ENCODE data around the gene MNX1. TPM values are rescaled to one million over a fixed set of nuclear protein-coding genes. Genes with fewer than 3 reads are reported as not detected.

The MNX1 gene
- total RNA-seq, 1 experiment from 2014 or later: 0.28 TPM

GRCh38 chr7:156962897-156963296 lies 47.6 kb downstream of the MNX1 start:
- H3K27me3 ChIP-seq (ENCODE audit: insufficient read depth, low read depth): no peaks in the 10 kb centered on the region
- H3K9me3 ChIP-seq (ENCODE audit: insufficient read depth, low read depth): no peaks in the 10 kb centered on the region
- ChIA-PET CTCF (no interaction called here), POLR2A (ENCODE audit: unreplicated experiment) (no interaction called here)
- no TSS peak for BruUV-seq (replicated peaks)
- no peak overlapping the region for H3K4me2 ChIP-seq
- H3K4me1 ChIP-seq (replicated peaks; ENCODE audit: insufficient read depth): no peaks in the 10 kb centered on the region
- no peak overlapping the region for H2AFZ ChIP-seq
- H3K27ac ChIP-seq: no peak overlapping the region
- no peak for DNase-seq
- TF ChIP-seq CTCF (conservative IDR thresholded peaks at IDR 0.05): no peak
- TF ChIP-seq EZH2 (IDR thresholded peaks at IDR 0.05; ENCODE audit: low read depth): no peak
- intact Hi-C loops (cut with micrococcal nuclease; ENCODE audit: unreplicated experiment): no loop called here
- H3K4me3 ChIP-seq: no peak overlapping the region
- peaks cover 56% of the 10 kb centered on the region for H3K36me3 ChIP-seq (ENCODE audit: low read depth)
- no peaks in the 10 kb centered on the region for H3K9me2 ChIP-seq (ENCODE audit: insufficient read depth)
- H3F3A ChIP-seq (ENCODE audit: insufficient read depth, low read depth): no peaks in the 10 kb centered on the region
- peaks cover 21% of the 10 kb centered on the region; the same call in 1 of the 2 replicates for H4K20me1 ChIP-seq (ENCODE audit: insufficient read depth)
- H3K79me2 ChIP-seq (ENCODE audit: low read depth): no peaks in the 10 kb centered on the region

- H3K36me3 ChIP-seq (ENCODE audit: low read depth): peaks cover 55% of the 10 kb centered on the region
- intact Hi-C loops (cut with micrococcal nuclease; ENCODE audit: unreplicated experiment): no loop called here
These were observed 48.3 kb downstream of the MNX1 start for GRCh38 chr7:156962145-156962544.

GRCh38 chr7:156956727-156957126 lies 53.7 kb downstream of the MNX1 start:
- BruUV-seq (replicated peaks): no TSS peak
- DNase-seq: no peak
- intact Hi-C loops (cut with micrococcal nuclease; ENCODE audit: unreplicated experiment): no loop called here
- Histone ChIP-seq H3K4me3 (no peak overlapping the region), H3F3A (ENCODE audit: insufficient read depth, low read depth) (no peaks in the 10 kb centered on the region; the same call in 1 of the 2 replicates), H2AFZ (no peak overlapping the region), H3K4me1 (replicated peaks; ENCODE audit: insufficient read depth) (peaks cover 7% of the 10 kb centered on the region), H3K9me2 (ENCODE audit: insufficient read depth) (no peaks in the 10 kb centered on the region), H3K27me3 (ENCODE audit: insufficient read depth, low read depth) (no peaks in the 10 kb centered on the region), H3K9me3 (ENCODE audit: insufficient read depth, low read depth) (no peaks in the 10 kb centered on the region), H3K4me2 (no peak overlapping the region), H4K20me1 (ENCODE audit: insufficient read depth) (peaks cover 49% of the 10 kb centered on the region), H3K79me2 (ENCODE audit: low read depth) (peaks cover 41% of the 10 kb centered on the region), H3K36me3 (ENCODE audit: low read depth) (peaks cover 67% of the 10 kb centered on the region), H3K27ac (no peak overlapping the region)
- TF ChIP-seq EZH2 (IDR thresholded peaks at IDR 0.05; ENCODE audit: low read depth): no peak
- no peak for TF ChIP-seq CTCF (conservative IDR thresholded peaks at IDR 0.05)
- POLR2A ChIA-PET (ENCODE audit: unreplicated experiment): interaction anchor here (0.7 kb wide), 1 partner anchor 9 kb away, joined by 7 read pairs; no protein-coding TSS in a partner anchor
- CTCF ChIA-PET: interaction anchor here (0.7 kb wide), 1 partner anchor 426 kb away, joined by 3 read pairs; no protein-coding TSS in a partner anchor

More at GRCh38 chr7:156962145-156962544, 48.3 kb downstream of the MNX1 start:
- H3F3A ChIP-seq (ENCODE audit: insufficient read depth, low read depth): no peaks in the 10 kb centered on the region
- no peak overlapping the region for H3K4me3 ChIP-seq
- no peak for DNase-seq
- H4K20me1 ChIP-seq (ENCODE audit: insufficient read depth): peaks cover 24% of the 10 kb centered on the region
- no peaks in the 10 kb centered on the region for H3K27me3 ChIP-seq (ENCODE audit: insufficient read depth, low read depth)
- no peak overlapping the region for H3K27ac ChIP-seq
- CTCF ChIA-PET: no interaction called here
- 0 out of 2 replicates have a peak, but pooled peaks cover 2% of the 10 kb centered on the region for H3K79me2 ChIP-seq (ENCODE audit: low read depth)
- no peak for TF ChIP-seq EZH2 (IDR thresholded peaks at IDR 0.05; ENCODE audit: low read depth)
- no peak for TF ChIP-seq CTCF (conservative IDR thresholded peaks at IDR 0.05)
- no peaks in the 10 kb centered on the region for H3K9me3 ChIP-seq (ENCODE audit: insufficient read depth, low read depth)
- H3K4me1 ChIP-seq (replicated peaks; ENCODE audit: insufficient read depth): no peaks in the 10 kb centered on the region
- H3K9me2 ChIP-seq (ENCODE audit: insufficient read depth): no peaks in the 10 kb centered on the region
- no TSS peak for BruUV-seq (replicated peaks)
- H2AFZ ChIP-seq: no peak overlapping the region
- POLR2A ChIA-PET (ENCODE audit: unreplicated experiment): no interaction called here
- H3K4me2 ChIP-seq: no peak overlapping the region
